Neutrophil (primary cell): Measurements from ENCODE around the gene CEP43.

Experiments
- H3K27ac ChIP-seq: fragments of 200-600 bp; sonication (generic); 2 replicates; pipeline ENCODE4 v1.5.1; 2016; ENCODE audit warnings: mild to moderate bottlenecking, moderate library complexity
- H3K27me3 ChIP-seq: fragments of 200-600 bp; sonication (generic); 2 replicates; pipeline ENCODE4 v1.6.0; 2016; ENCODE audit warnings: mild to moderate bottlenecking
- H3K36me3 ChIP-seq: fragments of 200-600 bp; sonication (generic); 2 replicates; pipeline ENCODE4 v1.5.1; 2017
- H3K4me1 ChIP-seq, 2 experiments: fragments of 200-600 bp in 1 of 2; sonication (generic) in 1 of 2; 1 replicate in 1 of 2; 2 replicates in 1 of 2; pipeline versions ENCODE4 v1.5.1 to v1.6.1; 2013 to 2016; ENCODE audit warnings: low read depth in 1 of 2, low read length in 1 of 2, mild to moderate bottlenecking in 1 of 2, moderate library complexity in 1 of 2; ENCODE audit not compliant: control insufficient read depth in 1 of 2, insufficient read depth in 1 of 2
- H3K4me3 ChIP-seq, 2 experiments: fragments of 200-600 bp in 1 of 2; sonication (generic) in 1 of 2; 1 replicate in 1 of 2; 2 replicates in 1 of 2; pipeline ENCODE4 v1.5.1; 2013 to 2016; ENCODE audit warnings: low read depth in 1 of 2, low read length in 1 of 2, mild to moderate bottlenecking in 1 of 2, moderate library complexity in 1 of 2
- H3K9me3 ChIP-seq: fragments of 200-600 bp; sonication (generic); 2 replicates; pipeline ENCODE4 v1.5.1; 2016
- CTCF ChIP-seq: fragments of 200-600 bp; sonication (generic); IDR thresholded peaks from 2 replicates; pipeline ENCODE4 v1.5.1; 2016; ENCODE audit warnings: antibody characterized with exemption

The CEP43 gene

GRCh38 chr6:166970776-166971175 is 28.4 kb upstream of the CEP43 start:
- peaks cover 29 to 34% of the 10 kb centered on the region in 2 experiments for H3K4me1 ChIP-seq
- H3K4me3 ChIP-seq: peak overlapping the region; percentile 48 to 55
- H3K27ac ChIP-seq: peak overlapping the region; percentile 87
- H3K36me3 ChIP-seq: no peaks in the 10 kb centered on the region
- TF ChIP-seq CTCF: no peak
- H3K9me3 ChIP-seq: no peaks in the 10 kb centered on the region
- H3K27me3 ChIP-seq: no peaks in the 10 kb centered on the region

- H3K27ac ChIP-seq: peak overlapping the region; percentile 87
- peaks cover 29 to 34% of the 10 kb centered on the region in 2 experiments for H3K4me1 ChIP-seq
- H3K9me3 ChIP-seq: no peaks in the 10 kb centered on the region
- H3K4me3 ChIP-seq: no peak overlapping the region
- H3K27me3 ChIP-seq: no peaks in the 10 kb centered on the region
- TF ChIP-seq CTCF: no peak
- H3K36me3 ChIP-seq: no peaks in the 10 kb centered on the region
Observed at GRCh38 chr6:166971271-166971670, 27.9 kb upstream of the CEP43 start.

GRCh38 chr6:166972101-166972500 is 27.1 kb upstream of the CEP43 start:
- Histone ChIP-seq H3K27me3 (no peaks in the 10 kb centered on the region), H3K36me3 (peaks cover 3% of the 10 kb centered on the region), H3K27ac (no peak overlapping the region), H3K9me3 (no peaks in the 10 kb centered on the region), H3K4me3 (no peak overlapping the region), H3K4me1 (peaks cover 29 to 34% of the 10 kb centered on the region in 2 experiments)
- no peak for TF ChIP-seq CTCF

- Histone ChIP-seq H3K27ac (no peak overlapping the region), H3K4me1 (peaks cover 0 to 2% of the 10 kb centered on the region in 2 experiments), H3K36me3 (peaks cover 18% of the 10 kb centered on the region), H3K9me3 (no peaks in the 10 kb centered on the region), H3K4me3 (no peak overlapping the region), H3K27me3 (no peaks in the 10 kb centered on the region)
- TF ChIP-seq CTCF: no peak
Observed at GRCh38 chr6:166976636-166977035, 22.6 kb upstream of the CEP43 start.

GRCh38 chr6:166977621-166978525 is 21.3 kb upstream of the CEP43 start:
- H3K4me1 ChIP-seq: no peaks in the 10 kb centered on the region
- TF ChIP-seq CTCF: no peak
- H3K27ac ChIP-seq: no peak overlapping the region
- peaks cover 18% of the 10 kb centered on the region for H3K36me3 ChIP-seq
- H3K9me3 ChIP-seq: no peaks in the 10 kb centered on the region
- no peak overlapping the region for H3K4me3 ChIP-seq
- H3K27me3 ChIP-seq: no peaks in the 10 kb centered on the region
